Ascending aorta (tissue), 2 donors: ENCODE data around the gene OR5AL1. TPM values are rescaled to one million over a fixed set of nuclear protein-coding genes. Genes with fewer than 3 reads are reported as not detected.
"Not testable (repeated sequence)": the region's sequence is repeated elsewhere in the genome, so short reads cannot be mapped to it uniquely, and the experiment has no call there.

Experiments used
- DNase-seq, 2 donors: peaks; one replicate each; pipeline ENCODE4 v3.0.0-alpha.2; 2019; ENCODE audit warnings: low spot score in 2 of 2
- H3K27ac ChIP-seq, 2 donors: fragments of 200-600 bp; sonication (generic); one replicate each; pipeline ENCODE4 v1.5.1; 2016 to 2017; ENCODE audit warnings: mild to moderate bottlenecking in 1 of 2
- H3K27me3 ChIP-seq: fragments of 200-600 bp; sonication (generic); one replicate; pipeline ENCODE4 v1.5.1; 2017
- H3K36me3 ChIP-seq, 2 donors: fragments of 200-600 bp; sonication (generic); one replicate each; pipeline ENCODE4 v1.5.1; 2016
- H3K4me1 ChIP-seq, 2 donors: fragments of 200-600 bp; sonication (generic); one replicate each; pipeline ENCODE4 v1.5.1; 2016 to 2017; ENCODE audit warnings: mild to moderate bottlenecking in 1 of 2
- H3K4me3 ChIP-seq, 2 donors: fragments of 200-600 bp; sonication (generic); one replicate each; pipeline ENCODE4 v1.5.1; 2016 to 2017; ENCODE audit warnings: mild to moderate bottlenecking in 1 of 2
- H3K9me3 ChIP-seq, 2 donors: fragments of 200-600 bp; sonication (generic); one replicate each; pipeline ENCODE4 v1.5.1; 2016
- CTCF ChIP-seq, 3 experiments: fragments of 200-600 bp in 2 of 3; fragments of 450-650 bp in 1 of 3; sonication (generic) in 2 of 3; IDR thresholded peaks; one replicate each; pipeline ENCODE4 v1.5.1; 2016 to 2019; ENCODE audit warnings: antibody characterized with exemption in 3 of 3, mild to moderate bottlenecking in 1 of 3, moderate library complexity in 1 of 3
- intact Hi-C: fragments of 100-400 bp; cut with DNase I; formaldehyde crosslinking; loops from one replicate; pipeline ENCODE4 v1.15.1; 2023
- total RNA-seq: library from RNA; depleted of rRNA; stranded (reverse); fragments of >200 nt; gene quantifications from one replicate; pipeline ENCODE4 v1.1.0, GENCODE V29; 2016

OR5AL1 gene
- not detected for total RNA-seq

- H3K4me1 ChIP-seq = no peaks in the 10 kb centered on the region
- intact Hi-C loops = no loop called here
- TF ChIP-seq CTCF (IDR thresholded peaks at IDR 0.05) = no peak
- H3K36me3 ChIP-seq = no peaks in the 10 kb centered on the region
- no peaks in the 10 kb centered on the region for H3K27me3 ChIP-seq
- H3K9me3 ChIP-seq = no peaks in the 10 kb centered on the region
- H3K27ac ChIP-seq = no peak within 1 kb of the TSS
- no peak for DNase-seq
- no peak within 1 kb of the TSS for H3K4me3 ChIP-seq
Measured at GRCh38 chr11:56412396-56412795, at the start of gene OR5AL1. Gene OR5AL1, plus strand, starts transcription at chr11:56412696.

GRCh38 chr11:56375324-56375723 lies 37.2 kb upstream of the OR5AL1 start, which contains the start of gene OR8U1:
Gene OR8U1, plus strand, starts transcription at chr11:56375624. Its CDS starts 0 bp downstream, at chr11:56375624.
- no peak within 1 kb of the TSS for H3K4me3 ChIP-seq
- no peaks in the 10 kb centered on the region for H3K36me3 ChIP-seq
- no peaks in the 10 kb centered on the region for H3K4me1 ChIP-seq
- no peak for TF ChIP-seq CTCF (IDR thresholded peaks at IDR 0.05)
- intact Hi-C loops = no loop called here
- DNase-seq = no peak
- no peaks in the 10 kb centered on the region for H3K9me3 ChIP-seq
- no peaks in the 10 kb centered on the region for H3K27me3 ChIP-seq
- H3K27ac ChIP-seq = no peak within 1 kb of the TSS

- H3K4me3 ChIP-seq = no peak overlapping the region
- no peaks in the 10 kb centered on the region for H3K4me1 ChIP-seq
- H3K27me3 ChIP-seq = no peaks in the 10 kb centered on the region
- no peak for TF ChIP-seq CTCF (IDR thresholded peaks at IDR 0.05)
- no peaks in the 10 kb centered on the region for H3K36me3 ChIP-seq
- intact Hi-C loops = no loop called here
- no peak for DNase-seq
- no peaks in the 10 kb centered on the region for H3K9me3 ChIP-seq
- no peak overlapping the region for H3K27ac ChIP-seq
Measured at GRCh38 chr11:56380120-56380519, 32.4 kb upstream of the OR5AL1 start.

GRCh38 chr11:56394381-56394780 lies 18.1 kb upstream of the OR5AL1 start:
- no peak overlapping the region for H3K4me3 ChIP-seq
- H3K27ac ChIP-seq = no peak overlapping the region
- no peaks in the 10 kb centered on the region for H3K27me3 ChIP-seq
- TF ChIP-seq CTCF (IDR thresholded peaks at IDR 0.05) = no peak
- no peak for DNase-seq
- no peaks in the 10 kb centered on the region for H3K36me3 ChIP-seq
- H3K4me1 ChIP-seq = no peaks in the 10 kb centered on the region
- H3K9me3 ChIP-seq = no peaks in the 10 kb centered on the region
- intact Hi-C loops = no loop called here

GRCh38 chr11:56396047-56396446 lies 16.4 kb upstream of the OR5AL1 start:
- TF ChIP-seq CTCF (IDR thresholded peaks at IDR 0.05) = no peak
- H3K4me1 ChIP-seq = no peaks in the 10 kb centered on the region
- no peak for DNase-seq
- H3K4me3 ChIP-seq = no peak overlapping the region
- H3K27me3 ChIP-seq = no peaks in the 10 kb centered on the region
- H3K9me3 ChIP-seq = no peaks in the 10 kb centered on the region
- no peaks in the 10 kb centered on the region for H3K36me3 ChIP-seq
- intact Hi-C loops = no loop called here
- no peak overlapping the region for H3K27ac ChIP-seq

GRCh38 chr11:56401858-56402461 lies 10.5 kb upstream of the OR5AL1 start:
- H3K9me3 ChIP-seq, intact Hi-C loops, H3K27me3 ChIP-seq, H3K27ac ChIP-seq, H3K4me1 ChIP-seq, H3K4me3 ChIP-seq, DNase-seq, H3K36me3 ChIP-seq: not testable (repeated sequence)
